Hematopoietic multipotent progenitor cell (in vitro differentiated cells): ENCODE measurements around the gene FOXN1. TPM values are rescaled to one million over a fixed set of nuclear protein-coding genes. Genes with fewer than 3 reads are reported as not detected.
"Not testable (repeated sequence)": the region's sequence is repeated elsewhere in the genome, so short reads cannot be mapped to it uniquely, and the experiment has no call there.

Experiments used
- DNase-seq, 3 donors: peaks; one replicate each; pipeline ENCODE4 v3.0.0-alpha.2; 2011 to 2015; ENCODE audit warnings: low read depth in 2 of 3, low spot score in 2 of 3
- total RNA-seq: library from RNA; depleted of rRNA; stranded (reverse); fragments of >200 nt; gene quantifications from one replicate; pipeline ENCODE4 v1.2.3, GENCODE V29; 2012

Gene FOXN1
- total RNA-seq, 1 donor: not detected

GRCh38 chr17:28571361-28572122, 65.4 kb downstream of the FOXN1 start, which contains the start of gene PIGS:
Gene PIGS (minus strand): TSS chr17:28571524. CDS start chr17:28571496, 28 bp downstream.
- peak; percentile 71 to 92 (median 90) for DNase-seq

- no peak for DNase-seq
Measured at GRCh38 chr17:28572259-28573039, 66.3 kb downstream of the FOXN1 start.

GRCh38 chr17:28573040-28573380, 66.9 kb downstream of the FOXN1 start:
- DNase-seq: no peak

- DNase-seq: no peak
Measured at GRCh38 chr17:28573521-28573920, 67.4 kb downstream of the FOXN1 start.

GRCh38 chr17:28573966-28574480, 67.9 kb downstream of the FOXN1 start:
- no peak for DNase-seq

GRCh38 chr17:28574526-28574925, 68.4 kb downstream of the FOXN1 start:
- peak in 1 of 3 donors; percentile 53 for DNase-seq

- no peak for DNase-seq
Measured at GRCh38 chr17:28575126-28575795, 69.1 kb downstream of the FOXN1 start.

- DNase-seq: not testable (repeated sequence)
Measured at GRCh38 chr17:28576016-28576415, 69.9 kb downstream of the FOXN1 start.

GRCh38 chr17:28576758-28577465, 70.8 kb downstream of the FOXN1 start, which contains the start of gene ALDOC:
Gene ALDOC (minus strand): TSS chr17:28576895. CDS start chr17:28575532, 1,363 bp downstream.
- DNase-seq: peak; percentile 93 to 97 (median 96)

- no peak for DNase-seq
Measured at GRCh38 chr17:28577466-28577824, 71.3 kb downstream of the FOXN1 start.

- DNase-seq: no peak
Measured at GRCh38 chr17:28578246-28579195, 72.4 kb downstream of the FOXN1 start.

GRCh38 chr17:28579526-28579925, 73.4 kb downstream of the FOXN1 start:
- no peak for DNase-seq

GRCh38 chr17:28580959-28581358, 74.8 kb downstream of the FOXN1 start:
- DNase-seq: no peak

GRCh38 chr17:28582513-28582912, 76.4 kb downstream of the FOXN1 start:
- no peak for DNase-seq

- no peak for DNase-seq
Measured at GRCh38 chr17:28584434-28584833, 78.3 kb downstream of the FOXN1 start.

GRCh38 chr17:28585851-28586250, 79.7 kb downstream of the FOXN1 start:
- peak in 1 of 3 donors; percentile 52 for DNase-seq
